ENCODE data around the gene DPP4. TPM values are rescaled to one million over a fixed set of nuclear protein-coding genes. Genes with fewer than 3 reads are reported as not detected.

Gene DPP4
- total and polyA plus RNA-seq, 2 donors (not counting 3 experiments of a cell fraction or from before 2014, with no cell fraction given), result 0.84 to 6.2 TPM

GRCh38 chr2:161965994-161966393, 108.0 kb downstream of the DPP4 start:
- FAIRE-seq (no peak), DNase-seq (ENCODE audit: low read depth, low spot score) (no peak)
- dilution Hi-C loops (cut with MboI; ENCODE audit: extremely low pct_ligation_motif_present, low sequenced_read_pairs), result no loop called here
- Histone ChIP-seq H3K4me2 (ENCODE audit: insufficient read depth, low read length) (no peak overlapping the region), H3K36me3 (ENCODE audit: control insufficient read depth in 2 of 2, extremely low read depth in 1 of 2, insufficient read depth in 2 of 2, low read length in 2 of 2) (no peaks in the 10 kb centered on the region), H2AFZ (ENCODE audit: low read depth, low read length) (no peak overlapping the region), H3K79me2 (ENCODE audit: control insufficient read depth, insufficient read depth, low read length) (no peaks in the 10 kb centered on the region), H3K4me1 (ENCODE audit: control insufficient read depth, extremely low read depth, insufficient read depth, low read length) (no peaks in the 10 kb centered on the region), H3K9ac (replicated peaks; ENCODE audit: extremely low read depth, insufficient read depth, low read length) (no peak overlapping the region), H3K4me3 (replicated peaks in 1 of 3; ENCODE audit: insufficient read depth in 1 of 3, low read depth in 1 of 3, low read length in 3 of 3) (no peak overlapping the region), H4K20me1 (replicated peaks; ENCODE audit: control insufficient read depth, extremely low read depth, insufficient read depth, low read length) (no peaks in the 10 kb centered on the region), H3K9me3 (replicated peaks; ENCODE audit: control insufficient read depth, insufficient read depth, low read length) (no peaks in the 10 kb centered on the region), H3K27me3 (ENCODE audit: control insufficient read depth in 2 of 2, insufficient read depth in 2 of 2, low read length in 2 of 2) (no peaks in the 10 kb centered on the region), H3K9me1 (replicated peaks; ENCODE audit: control insufficient read depth, extremely low read depth, insufficient read depth, low read length) (peaks cover 2% of the 10 kb centered on the region), H3K27ac (ENCODE audit: insufficient read depth, low read depth, low read length) (no peak overlapping the region)
- CTCF ChIA-PET, result no interaction called here
- POLR2A ChIA-PET, result no interaction called here
- no TSS peak for BruUV-seq (replicated peaks)
- no peak for TF ChIP-seq FOS (IDR thresholded peaks at IDR 0.05; ENCODE audit: borderline replicate concordance, insufficient read depth, low read length)
- TF ChIP-seq MYC (IDR thresholded peaks at IDR 0.05; ENCODE audit: low read depth, low read length), result no peak
- TF ChIP-seq MAX (IDR thresholded peaks at IDR 0.05; ENCODE audit: insufficient read depth, insufficient read length), result no peak
- TF ChIP-seq GATA2 (IDR thresholded peaks at IDR 0.05; ENCODE audit: insufficient read depth, insufficient read length, low read depth, low read length), result no peak
- TF ChIP-seq JUN (IDR thresholded peaks at IDR 0.05; ENCODE audit: borderline replicate concordance, insufficient read depth, insufficient read length, low read depth), result no peak
- no peak for TF ChIP-seq POLR2AphosphoS5 (IDR thresholded peaks at IDR 0.05; ENCODE audit: insufficient read depth, low read depth, low read length)
- intact Hi-C loops (cut with micrococcal nuclease), result no loop called here

GRCh38 chr2:161964160-161964559, 109.9 kb downstream of the DPP4 start:
- FAIRE-seq (no peak), DNase-seq (ENCODE audit: low read depth, low spot score) (no peak)
- Histone ChIP-seq H3K79me2 (ENCODE audit: control insufficient read depth, insufficient read depth, low read length) (no peaks in the 10 kb centered on the region), H3K4me1 (ENCODE audit: control insufficient read depth, extremely low read depth, insufficient read depth, low read length) (no peaks in the 10 kb centered on the region), H2AFZ (ENCODE audit: low read depth, low read length) (no peak overlapping the region), H3K9me3 (replicated peaks; ENCODE audit: control insufficient read depth, insufficient read depth, low read length) (no peaks in the 10 kb centered on the region), H4K20me1 (replicated peaks; ENCODE audit: control insufficient read depth, extremely low read depth, insufficient read depth, low read length) (no peaks in the 10 kb centered on the region), H3K27me3 (ENCODE audit: control insufficient read depth in 2 of 2, insufficient read depth in 2 of 2, low read length in 2 of 2) (no peaks in the 10 kb centered on the region), H3K36me3 (ENCODE audit: control insufficient read depth in 2 of 2, extremely low read depth in 1 of 2, insufficient read depth in 2 of 2, low read length in 2 of 2) (no peaks in the 10 kb centered on the region), H3K4me2 (ENCODE audit: insufficient read depth, low read length) (no peak overlapping the region), H3K27ac (ENCODE audit: insufficient read depth, low read depth, low read length) (no peak overlapping the region), H3K4me3 (replicated peaks in 1 of 3; ENCODE audit: insufficient read depth in 1 of 3, low read depth in 1 of 3, low read length in 3 of 3) (no peak overlapping the region), H3K9ac (replicated peaks; ENCODE audit: extremely low read depth, insufficient read depth, low read length) (no peak overlapping the region), H3K9me1 (replicated peaks; ENCODE audit: control insufficient read depth, extremely low read depth, insufficient read depth, low read length) (peaks cover 2% of the 10 kb centered on the region)
- intact Hi-C loops (cut with micrococcal nuclease), result no loop called here
- no TSS peak for BruUV-seq (replicated peaks)
- dilution Hi-C loops (cut with MboI; ENCODE audit: extremely low pct_ligation_motif_present, low sequenced_read_pairs), result no loop called here
- POLR2A ChIA-PET, result no interaction called here
- CTCF ChIA-PET, result no interaction called here
- TF ChIP-seq CTCF (IDR thresholded peaks at IDR 0.05; ENCODE audit: extremely low read depth in 1 of 2, insufficient read depth in 1 of 2, low read depth in 1 of 2, low read length in 2 of 2), result no peak
